Esophagus muscularis mucosa (tissue), 3 donors: Measurements from ENCODE around the gene SPDYE4.

Source experiments
- EP300 ChIP-seq: sonication (generic); formaldehyde crosslinking; IDR thresholded peaks from one replicate; pipeline ENCODE4 v1.6.1; 2017; ENCODE audit warnings: antibody characterized with exemption
- TF ChIP-seq, protein P1 (sequence below), 3 experiments: fragments of 200-600 bp in 2 of 3; fragments of 450-650 bp in 1 of 3; sonication (generic) in 2 of 3; IDR thresholded peaks; one replicate each; pipeline ENCODE4 v1.5.1; 2017 to 2019; ENCODE audit warnings: antibody characterized with exemption in 3 of 3, mild to moderate bottlenecking in 2 of 3, moderate library complexity in 1 of 3

DNA sequence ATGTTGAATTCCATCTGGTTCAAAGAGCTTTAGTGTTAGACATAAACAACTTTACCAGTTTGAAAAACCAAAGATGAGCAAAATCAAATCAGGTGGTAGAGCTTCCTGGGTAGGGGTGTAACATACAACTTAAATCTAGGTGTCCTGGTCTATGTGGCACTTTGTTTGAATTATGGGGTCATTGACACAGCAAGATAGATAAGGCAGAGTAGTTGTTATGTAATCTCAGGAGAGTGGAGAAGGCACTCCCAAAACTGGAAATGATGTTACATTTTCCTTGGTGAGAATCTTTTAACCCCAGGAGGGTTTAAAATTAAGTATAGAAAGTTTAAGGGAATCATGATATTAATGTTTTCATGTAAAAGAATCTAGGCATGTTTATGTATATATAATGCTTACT lies 45.6 kb downstream of the SPDYE4 start:
- TF ChIP-seq, protein P1, sequence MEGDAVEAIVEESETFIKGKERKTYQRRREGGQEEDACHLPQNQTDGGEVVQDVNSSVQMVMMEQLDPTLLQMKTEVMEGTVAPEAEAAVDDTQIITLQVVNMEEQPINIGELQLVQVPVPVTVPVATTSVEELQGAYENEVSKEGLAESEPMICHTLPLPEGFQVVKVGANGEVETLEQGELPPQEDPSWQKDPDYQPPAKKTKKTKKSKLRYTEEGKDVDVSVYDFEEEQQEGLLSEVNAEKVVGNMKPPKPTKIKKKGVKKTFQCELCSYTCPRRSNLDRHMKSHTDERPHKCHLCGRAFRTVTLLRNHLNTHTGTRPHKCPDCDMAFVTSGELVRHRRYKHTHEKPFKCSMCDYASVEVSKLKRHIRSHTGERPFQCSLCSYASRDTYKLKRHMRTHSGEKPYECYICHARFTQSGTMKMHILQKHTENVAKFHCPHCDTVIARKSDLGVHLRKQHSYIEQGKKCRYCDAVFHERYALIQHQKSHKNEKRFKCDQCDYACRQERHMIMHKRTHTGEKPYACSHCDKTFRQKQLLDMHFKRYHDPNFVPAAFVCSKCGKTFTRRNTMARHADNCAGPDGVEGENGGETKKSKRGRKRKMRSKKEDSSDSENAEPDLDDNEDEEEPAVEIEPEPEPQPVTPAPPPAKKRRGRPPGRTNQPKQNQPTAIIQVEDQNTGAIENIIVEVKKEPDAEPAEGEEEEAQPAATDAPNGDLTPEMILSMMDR (IDR thresholded peaks at IDR 0.05) = no peak
- no peak for TF ChIP-seq EP300
